GM12878 (cell line): Measurements from ENCODE around the gene DPM1. TPM values are rescaled to one million over a fixed set of nuclear protein-coding genes. Genes with fewer than 3 reads are reported as not detected.

Experiments used
- ATAC-seq: fragments of 200-7000 bp; cut with Tn5 transposase; 3 replicates; pipeline ENCODE4 v1.9.1; 2020; ENCODE audit warnings: mild to moderate bottlenecking, moderate library complexity
- BruUV-seq: library from RNA; stranded (reverse); fragments of 400-500 nt; replicated peaks from 2 replicates; lab custom pipeline; 2021; lab: Mats Ljungman, UMichigan
- CTCF ChIA-PET: fragments of 300-600 bp; sonication (Branson Sonifier 250); formaldehyde crosslinking; extraction: SDS; loops from one replicate; lab custom pipeline; 2021; ENCODE audit warnings: inconsistent platforms; lab: Yijun Ruan, JAX
- POLR2A ChIA-PET: fragments of 350-600 bp; formaldehyde crosslinking; extraction: SDS; loops from one replicate; lab custom pipeline; 2021; ENCODE audit warnings: inconsistent platforms; lab: Charles Lee
- RAD21 ChIA-PET: fragments of 300-600 bp; sonication (Branson Sonifier 250); formaldehyde crosslinking; loops from one replicate; lab custom pipeline; 2023; ENCODE audit warnings: antibody characterized with exemption; ENCODE audit not compliant: unreplicated experiment; lab: Charles Lee
- SMC1A ChIA-PET: fragments of 300-600 bp; sonication (Branson Sonifier 250); formaldehyde crosslinking; loops from one replicate; lab custom pipeline; 2023; ENCODE audit not compliant: unreplicated experiment, uncharacterized antibody; lab: Charles Lee
- DNase-seq: peaks from one replicate; pipeline ENCODE4 v3.0.0-alpha.2; 2011; ENCODE audit warnings: low read depth, low spot score
- FAIRE-seq: peaks from 3 replicates; lab custom pipeline; 2011; peaks lifted over from hg19 to GRCh38; lab: Jason Lieb, UNC
- H2AFZ ChIP-seq: 2 replicates; pipeline ENCODE4 v1.6.0; 2011; ENCODE audit warnings: low read depth, low read length, control low read depth; ENCODE audit not compliant: control insufficient read depth
- H3K27ac ChIP-seq: 2 replicates; pipeline ENCODE4 v1.5.1; 2011; ENCODE audit warnings: control low read depth; ENCODE audit not compliant: control insufficient read depth, insufficient read depth
- H3K27me3 ChIP-seq, 2 experiments: replicated peaks in 1 of 2; 2 replicates each; pipeline versions ENCODE4 v1.6.0 to v1.6.1; 2011; ENCODE audit warnings: low read length in 1 of 2; ENCODE audit not compliant: control insufficient read depth in 2 of 2, insufficient read depth in 2 of 2
- H3K36me3 ChIP-seq, 2 experiments: 2 replicates each; pipeline ENCODE4 v1.5.1; 2011; ENCODE audit warnings: low read length in 1 of 2; ENCODE audit not compliant: control insufficient read depth in 2 of 2, insufficient read depth in 2 of 2
- H3K4me1 ChIP-seq: 2 replicates; pipeline ENCODE4 v1.6.1; 2011; ENCODE audit warnings: mild to moderate bottlenecking, low read length, moderate library complexity, mixed read lengths; ENCODE audit not compliant: control insufficient read depth, insufficient read depth
- H3K4me2 ChIP-seq: 2 replicates; pipeline ENCODE4 v1.6.0; 2011; ENCODE audit warnings: control low read depth; ENCODE audit not compliant: control insufficient read depth, insufficient read depth
- H3K4me3 ChIP-seq: fragments of 200-600 bp; sonication (generic); 2 replicates; pipeline ENCODE4 v1.5.1; 2016
- H3K79me2 ChIP-seq: 2 replicates; pipeline ENCODE4 v1.6.0; 2011; ENCODE audit warnings: low read length; ENCODE audit not compliant: control insufficient read depth, insufficient read depth
- H3K9ac ChIP-seq: 2 replicates; pipeline ENCODE4 v1.8.0; 2011; ENCODE audit warnings: low read length, control low read depth, mixed read lengths; ENCODE audit not compliant: control insufficient read depth, insufficient read depth
- H3K9me3 ChIP-seq: replicated peaks from 3 replicates; pipeline ENCODE4 v1.5.1; 2011; ENCODE audit warnings: mild to moderate bottlenecking, low read length; ENCODE audit not compliant: control insufficient read depth, insufficient read depth
- H4K20me1 ChIP-seq: 2 replicates; pipeline ENCODE4 v1.6.0; 2011; ENCODE audit not compliant: control insufficient read depth, insufficient read depth
- ASH2L ChIP-seq: fragments of 300-600, 200-600 bp; sonication (generic); IDR thresholded peaks from 2 replicates; pipeline ENCODE4 v1.6.1; 2017; ENCODE audit warnings: low read depth, mild to moderate bottlenecking, borderline replicate concordance
- KLF5 ChIP-seq: fragments of 450-650 bp; IDR thresholded peaks from 2 replicates; pipeline ENCODE4 v1.6.1; 2014; ENCODE audit warnings: mild to moderate bottlenecking; ENCODE audit not compliant: partially characterized antibody
- MYC ChIP-seq: IDR thresholded peaks from 2 replicates; pipeline ENCODE4 v1.6.1; 2011; ENCODE audit warnings: mild to moderate bottlenecking, low read length, moderate library complexity, inconsistent platforms; ENCODE audit not compliant: insufficient read depth, insufficient replicate concordance, insufficient read length, severe bottlenecking
- NRF1 ChIP-seq: conservative IDR thresholded peaks from 2 replicates; pipeline ENCODE4 v1.6.1; 2011; ENCODE audit warnings: mild to moderate bottlenecking, low read depth, low read length, improper control_type of control experiment
- SMC3 ChIP-seq: IDR thresholded peaks from 2 replicates; pipeline ENCODE4 v1.6.1; 2011; ENCODE audit warnings: low read length, improper control_type of control experiment, borderline replicate concordance
- SREBF1 ChIP-seq: IDR thresholded peaks from 2 replicates; pipeline ENCODE4 v1.6.1; 2012; ENCODE audit warnings: mild to moderate bottlenecking, low read length
- STAT3 ChIP-seq: IDR thresholded peaks from 2 replicates; pipeline ENCODE4 v1.6.1; 2011; ENCODE audit warnings: low read depth, low read length, improper control_type of control experiment
- YY1 ChIP-seq: IDR thresholded peaks from 2 replicates; pipeline ENCODE4 v1.6.1; 2011; ENCODE audit warnings: low read depth, mild to moderate bottlenecking, low read length
- ZNF622 ChIP-seq: fragments of 450-650 bp; IDR thresholded peaks from 2 replicates; pipeline ENCODE4 v1.6.1; 2017; ENCODE audit warnings: mild to moderate bottlenecking, inconsistent platforms
- WGBS: methylation state at CpG from one replicate; pipeline ENCODE4 v1.1.6; 2016; ENCODE audit warnings: low lambda C conversion rate; ENCODE audit not compliant: insufficient replicate concordance, insufficient coverage; ENCODE audit errors: missing lambda C conversion rate; 5-methylcytosine and 5-hydroxymethylcytosine counted together
- in situ Hi-C: fragments of 300-500 bp; cut with MboI; formaldehyde crosslinking; loops from 9 replicates; pipeline ENCODE4 v1.14.3; 2018; ENCODE audit warnings: mixed read lengths
- intact Hi-C: fragments of 100-400 bp; cut with micrococcal nuclease; formaldehyde crosslinking; loops from one replicate; pipeline ENCODE4 v1.14.2; 2022; ENCODE audit not compliant: unreplicated experiment
- polyA plus RNA-seq, 11 experiments: library from polyadenylated mRNA; depleted of rRNA in 4 of 11; unstranded in 6 of 11; stranded (reverse) in 5 of 11; fragments of >200 nt; fragmentation: Nextera tagmentation in 4 of 11; fragmentation: Illumina TruSeq in 1 of 11; extraction: Ambion mirVana in 4 of 11; extraction: Trizol in 1 of 11; gene quantifications; 1 replicate in 1 of 11; 2 replicates in 10 of 11; pipeline versions ENCODE4 v1.2.1 to v1.2.3, GENCODE V29; 2011 to 2016; ENCODE audit warnings: inconsistent platforms in 2 of 11, missing spikeins in 2 of 11, low read depth in 1 of 11
- total RNA-seq, 4 experiments: library from RNA; depleted of rRNA in 3 of 4; stranded (reverse); fragments of >200 nt in 3 of 4; fragmentation: Illumina TruSeq in 1 of 4; extraction: Trizol in 1 of 4; gene quantifications; 2 replicates each; pipeline versions ENCODE4 v1.2.1 to v1.2.3, GENCODE V29; 2013 to 2021
- TF ChIP-seq, protein P1 (sequence below): fragments of 450-650 bp; IDR thresholded peaks from 2 replicates; pipeline ENCODE4 v1.6.1; 2017; ENCODE audit warnings: mild to moderate bottlenecking, moderate library complexity
- TF ChIP-seq, protein P2 (sequence below): IDR thresholded peaks from 2 replicates; pipeline ENCODE4 v1.6.1; 2012; ENCODE audit warnings: improper control_type of control experiment, low read depth, low read length; ENCODE audit not compliant: insufficient replicate concordance

Gene DPM1
- total and polyA plus RNA-seq, 10 of the 15 experiments (the other 5 are each of a cell fraction or from before 2014, with no cell fraction given), result 53.3 to 167 (median 108) TPM

DNA sequence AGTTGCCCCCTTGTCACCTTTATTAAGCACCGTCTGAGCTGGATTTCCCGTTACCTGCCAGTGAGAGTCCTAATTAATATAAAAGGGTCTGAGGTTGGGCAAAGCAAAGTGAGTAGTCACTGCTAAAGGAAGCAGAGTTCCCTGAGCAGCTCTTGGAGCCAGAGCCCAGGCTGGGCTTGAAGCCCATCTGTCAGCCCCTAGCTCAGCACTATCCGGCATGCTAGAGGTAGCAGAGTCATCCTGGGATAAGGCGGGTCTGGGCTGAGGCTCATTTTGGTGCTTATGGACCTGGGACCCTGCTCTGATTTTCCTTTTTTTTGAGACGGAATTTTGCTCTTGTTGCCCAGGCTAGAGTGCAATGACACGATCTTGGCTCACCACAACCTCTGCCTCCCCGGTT, 73.3 kb downstream of the DPM1 start:
- no peak for FAIRE-seq
- SMC1A ChIA-PET, result interaction anchor here (1.3 to 1.4 kb wide), 2 partner anchors 66 to 91 kb away, joined by 3 read pairs; partner anchors contain the start of gene BCAS4
- in situ Hi-C loops, result no loop called here

More for the DNA sequence above, 73.3 kb downstream of the DPM1 start:
- Histone ChIP-seq H3K9ac (no peak overlapping the region), H3K79me2 (no peaks in the 10 kb centered on the region), H3K27ac (no peak overlapping the region), H3K4me2 (no peak overlapping the region), H2AFZ (no peak overlapping the region), H3K36me3 (peaks cover 0 to 15% of the 10 kb centered on the region in 2 experiments), H3K4me1 (no peaks in the 10 kb centered on the region), H3K9me3 (no peaks in the 10 kb centered on the region), H3K4me3 (no peak overlapping the region), H4K20me1 (no peaks in the 10 kb centered on the region), H3K27me3 (no peaks in the 10 kb centered on the region)
- ATAC-seq (no peak; the same call in 2 of the 3 replicates), DNase-seq (no peak)
- RAD21 ChIA-PET, result no interaction called here
- intact Hi-C loops, result no loop called here
- WGBS, result 84% methylated on average over 7 of the region's 7 CpGs
- CTCF ChIA-PET, result interaction anchor here (1.5 to 2.3 kb wide), 2 partner anchors 63 to 90 kb away, joined by 4 to 7 read pairs; partner anchors contain the start of gene BCAS4
- BruUV-seq, result no TSS peak
- TF ChIP-seq, protein P1, sequence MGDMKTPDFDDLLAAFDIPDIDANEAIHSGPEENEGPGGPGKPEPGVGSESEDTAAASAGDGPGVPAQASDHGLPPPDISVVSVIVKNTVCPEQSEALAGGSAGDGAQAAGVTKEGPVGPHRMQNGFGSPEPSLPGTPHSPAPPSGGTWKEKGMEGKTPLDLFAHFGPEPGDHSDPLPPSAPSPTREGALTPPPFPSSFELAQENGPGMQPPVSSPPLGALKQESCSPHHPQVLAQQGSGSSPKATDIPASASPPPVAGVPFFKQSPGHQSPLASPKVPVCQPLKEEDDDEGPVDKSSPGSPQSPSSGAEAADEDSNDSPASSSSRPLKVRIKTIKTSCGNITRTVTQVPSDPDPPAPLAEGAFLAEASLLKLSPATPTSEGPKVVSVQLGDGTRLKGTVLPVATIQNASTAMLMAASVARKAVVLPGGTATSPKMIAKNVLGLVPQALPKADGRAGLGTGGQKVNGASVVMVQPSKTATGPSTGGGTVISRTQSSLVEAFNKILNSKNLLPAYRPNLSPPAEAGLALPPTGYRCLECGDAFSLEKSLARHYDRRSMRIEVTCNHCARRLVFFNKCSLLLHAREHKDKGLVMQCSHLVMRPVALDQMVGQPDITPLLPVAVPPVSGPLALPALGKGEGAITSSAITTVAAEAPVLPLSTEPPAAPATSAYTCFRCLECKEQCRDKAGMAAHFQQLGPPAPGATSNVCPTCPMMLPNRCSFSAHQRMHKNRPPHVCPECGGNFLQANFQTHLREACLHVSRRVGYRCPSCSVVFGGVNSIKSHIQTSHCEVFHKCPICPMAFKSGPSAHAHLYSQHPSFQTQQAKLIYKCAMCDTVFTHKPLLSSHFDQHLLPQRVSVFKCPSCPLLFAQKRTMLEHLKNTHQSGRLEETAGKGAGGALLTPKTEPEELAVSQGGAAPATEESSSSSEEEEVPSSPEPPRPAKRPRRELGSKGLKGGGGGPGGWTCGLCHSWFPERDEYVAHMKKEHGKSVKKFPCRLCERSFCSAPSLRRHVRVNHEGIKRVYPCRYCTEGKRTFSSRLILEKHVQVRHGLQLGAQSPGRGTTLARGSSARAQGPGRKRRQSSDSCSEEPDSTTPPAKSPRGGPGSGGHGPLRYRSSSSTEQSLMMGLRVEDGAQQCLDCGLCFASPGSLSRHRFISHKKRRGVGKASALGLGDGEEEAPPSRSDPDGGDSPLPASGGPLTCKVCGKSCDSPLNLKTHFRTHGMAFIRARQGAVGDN, result no peak
- TF ChIP-seq ASH2L, result no peak
- no peak for TF ChIP-seq KLF5
- TF ChIP-seq SREBF1, result no peak
- TF ChIP-seq SMC3, result no peak
- TF ChIP-seq MYC, result no peak
- TF ChIP-seq, protein P2, sequence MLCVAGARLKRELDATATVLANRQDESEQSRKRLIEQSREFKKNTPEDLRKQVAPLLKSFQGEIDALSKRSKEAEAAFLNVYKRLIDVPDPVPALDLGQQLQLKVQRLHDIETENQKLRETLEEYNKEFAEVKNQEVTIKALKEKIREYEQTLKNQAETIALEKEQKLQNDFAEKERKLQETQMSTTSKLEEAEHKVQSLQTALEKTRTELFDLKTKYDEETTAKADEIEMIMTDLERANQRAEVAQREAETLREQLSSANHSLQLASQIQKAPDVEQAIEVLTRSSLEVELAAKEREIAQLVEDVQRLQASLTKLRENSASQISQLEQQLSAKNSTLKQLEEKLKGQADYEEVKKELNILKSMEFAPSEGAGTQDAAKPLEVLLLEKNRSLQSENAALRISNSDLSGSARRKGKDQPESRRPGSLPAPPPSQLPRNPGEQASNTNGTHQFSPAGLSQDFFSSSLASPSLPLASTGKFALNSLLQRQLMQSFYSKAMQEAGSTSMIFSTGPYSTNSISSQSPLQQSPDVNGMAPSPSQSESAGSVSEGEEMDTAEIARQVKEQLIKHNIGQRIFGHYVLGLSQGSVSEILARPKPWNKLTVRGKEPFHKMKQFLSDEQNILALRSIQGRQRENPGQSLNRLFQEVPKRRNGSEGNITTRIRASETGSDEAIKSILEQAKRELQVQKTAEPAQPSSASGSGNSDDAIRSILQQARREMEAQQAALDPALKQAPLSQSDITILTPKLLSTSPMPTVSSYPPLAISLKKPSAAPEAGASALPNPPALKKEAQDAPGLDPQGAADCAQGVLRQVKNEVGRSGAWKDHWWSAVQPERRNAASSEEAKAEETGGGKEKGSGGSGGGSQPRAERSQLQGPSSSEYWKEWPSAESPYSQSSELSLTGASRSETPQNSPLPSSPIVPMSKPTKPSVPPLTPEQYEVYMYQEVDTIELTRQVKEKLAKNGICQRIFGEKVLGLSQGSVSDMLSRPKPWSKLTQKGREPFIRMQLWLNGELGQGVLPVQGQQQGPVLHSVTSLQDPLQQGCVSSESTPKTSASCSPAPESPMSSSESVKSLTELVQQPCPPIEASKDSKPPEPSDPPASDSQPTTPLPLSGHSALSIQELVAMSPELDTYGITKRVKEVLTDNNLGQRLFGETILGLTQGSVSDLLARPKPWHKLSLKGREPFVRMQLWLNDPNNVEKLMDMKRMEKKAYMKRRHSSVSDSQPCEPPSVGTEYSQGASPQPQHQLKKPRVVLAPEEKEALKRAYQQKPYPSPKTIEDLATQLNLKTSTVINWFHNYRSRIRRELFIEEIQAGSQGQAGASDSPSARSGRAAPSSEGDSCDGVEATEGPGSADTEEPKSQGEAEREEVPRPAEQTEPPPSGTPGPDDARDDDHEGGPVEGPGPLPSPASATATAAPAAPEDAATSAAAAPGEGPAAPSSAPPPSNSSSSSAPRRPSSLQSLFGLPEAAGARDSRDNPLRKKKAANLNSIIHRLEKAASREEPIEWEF, result no peak
- TF ChIP-seq STAT3, result no peak
- no peak for TF ChIP-seq ZNF622
- TF ChIP-seq YY1, result no peak
- TF ChIP-seq NRF1, result no peak
- POLR2A ChIA-PET, result no interaction called here
